GM21723 (cell line): ENCODE measurements around the gene SSX2.
"Not testable (repeated sequence)": the region's sequence is repeated elsewhere in the genome, so short reads cannot be mapped to it uniquely, and the experiment has no call there.

ENCODE experiments used
- ATAC-seq: cut with Tn5 transposase; IDR thresholded peaks from one replicate; pipeline ENCODE4 v1.9.1; 2021; ENCODE audit warnings: mild to moderate bottlenecking, moderate library complexity; ENCODE audit not compliant: unreplicated experiment

The SSX2 gene

GRCh38 chrX:52707078-52707477 is at the start of gene SSX2:
TSS of gene SSX2 (minus strand) at chrX:52707178. CDS start at chrX:52705749, 1,429 bp downstream.
- not testable (repeated sequence) for ATAC-seq

- ATAC-seq = not testable (repeated sequence)
These were observed 44.0 kb upstream of the SSX2 start, which contains the start of gene SSX2B for GRCh38 chrX:52750952-52751351. TSS of gene SSX2B (plus strand) at chrX:52751252. CDS start at chrX:52752681, 1,429 bp downstream.

- not testable (repeated sequence) for ATAC-seq
These were observed 14.9 kb downstream of the SSX2 start for GRCh38 chrX:52692034-52692433.

- not testable (repeated sequence) for ATAC-seq
These were observed 44.8 kb downstream of the SSX2 start for GRCh38 chrX:52662218-52662617.

GRCh38 chrX:52655475-52655874 is 51.5 kb downstream of the SSX2 start:
- ATAC-seq = not testable (repeated sequence)

GRCh38 chrX:52654800-52655199 is 52.2 kb downstream of the SSX2 start, which contains the start of gene SSX7:
TSS of gene SSX7 (minus strand) at chrX:52654900. CDS start at chrX:52653472, 1,428 bp downstream.
- ATAC-seq = not testable (repeated sequence)

- not testable (repeated sequence) for ATAC-seq
These were observed 56.3 kb downstream of the SSX2 start for GRCh38 chrX:52650676-52651075.

- not testable (repeated sequence) for ATAC-seq
These were observed 58.0 kb downstream of the SSX2 start for GRCh38 chrX:52648956-52649355.
